H7 (cell line): ENCODE data around the gene S100B. TPM values are rescaled to one million over a fixed set of nuclear protein-coding genes. Genes with fewer than 3 reads are reported as not detected.
A peak's percentile ranks its signal among the peaks of the same experiment; 100 is the strongest.

Source experiments
- DNase-seq: peaks from one replicate; pipeline ENCODE4 v3.0.0; 2012
- H3K27me3 ChIP-seq: 2 replicates; pipeline ENCODE4 v1.6.0; 2011; ENCODE audit warnings: mild to moderate bottlenecking, low read length; ENCODE audit not compliant: control insufficient read depth, insufficient read depth
- H3K36me3 ChIP-seq: replicated peaks from 2 replicates; pipeline ENCODE4 v1.5.1; 2011; ENCODE audit warnings: low read length; ENCODE audit not compliant: control insufficient read depth, insufficient read depth
- H3K4me3 ChIP-seq: 2 replicates; pipeline ENCODE4 v1.5.1; 2011; ENCODE audit warnings: low read depth, mild to moderate bottlenecking, control low read depth, low read length, moderate library complexity; ENCODE audit not compliant: insufficient read depth
- total RNA-seq: library from RNA; depleted of rRNA; stranded (reverse); fragments of >200 nt; shearing (Covaris generic); gene quantifications from 2 replicates; pipeline ENCODE4 v1.2.3, GENCODE V29; 2014

S100B gene
- total RNA-seq, 1 experiment from 2014 or later: 0.10 TPM

- Histone ChIP-seq H3K36me3 (no peaks in the 10 kb centered on the region), H3K27me3 (no peaks in the 10 kb centered on the region), H3K4me3 (no peak overlapping the region)
- DNase-seq: no peak
Observed at GRCh38 chr21:46619846-46620245, 15.0 kb upstream of the S100B start.

DNA sequence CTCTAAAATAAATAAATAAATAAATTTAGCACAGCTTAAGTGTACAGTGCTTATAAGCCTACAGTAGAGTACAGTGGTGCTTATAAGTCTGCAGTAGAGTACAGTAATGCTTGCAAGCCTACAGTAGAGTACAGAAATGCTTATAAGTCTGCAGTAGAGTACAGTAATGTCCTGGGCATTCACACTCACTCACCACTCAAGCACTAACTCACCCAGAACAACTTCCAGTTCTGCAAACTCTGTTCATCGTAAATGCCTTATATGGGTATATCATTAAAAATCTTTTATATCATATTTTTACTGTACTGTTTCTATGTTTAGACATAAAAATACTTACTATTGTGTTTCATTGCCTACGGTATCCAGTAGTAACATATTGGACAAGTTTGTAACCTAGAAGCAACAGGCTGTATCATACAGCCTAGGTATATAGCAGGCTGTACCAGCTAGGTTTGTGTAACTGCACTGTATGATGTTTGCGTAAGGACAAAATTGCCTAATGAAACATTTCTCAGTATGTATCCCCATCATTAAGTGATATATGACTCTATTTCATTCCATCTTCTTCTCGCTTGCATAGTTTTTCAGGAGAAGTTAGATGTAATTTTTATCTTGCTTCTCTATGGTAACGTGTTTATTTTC lies 14.0 kb upstream of the S100B start:
- no peaks in the 10 kb centered on the region for H3K27me3 ChIP-seq
- no peak for DNase-seq
- H3K4me3 ChIP-seq: no peak overlapping the region
- H3K36me3 ChIP-seq: no peaks in the 10 kb centered on the region

GRCh38 chr21:46617267-46618051 lies 12.6 kb upstream of the S100B start:
- Histone ChIP-seq H3K4me3 (no peak overlapping the region), H3K36me3 (no peaks in the 10 kb centered on the region), H3K27me3 (no peaks in the 10 kb centered on the region)
- no peak for DNase-seq

GRCh38 chr21:46616656-46617055 lies 11.8 kb upstream of the S100B start:
- DNase-seq: no peak
- H3K36me3 ChIP-seq: no peaks in the 10 kb centered on the region
- H3K27me3 ChIP-seq: no peaks in the 10 kb centered on the region
- no peak overlapping the region for H3K4me3 ChIP-seq

GRCh38 chr21:46616050-46616449 lies 11.2 kb upstream of the S100B start:
- Histone ChIP-seq H3K36me3 (no peaks in the 10 kb centered on the region), H3K4me3 (no peak overlapping the region), H3K27me3 (no peaks in the 10 kb centered on the region)
- DNase-seq: no peak

DNA sequence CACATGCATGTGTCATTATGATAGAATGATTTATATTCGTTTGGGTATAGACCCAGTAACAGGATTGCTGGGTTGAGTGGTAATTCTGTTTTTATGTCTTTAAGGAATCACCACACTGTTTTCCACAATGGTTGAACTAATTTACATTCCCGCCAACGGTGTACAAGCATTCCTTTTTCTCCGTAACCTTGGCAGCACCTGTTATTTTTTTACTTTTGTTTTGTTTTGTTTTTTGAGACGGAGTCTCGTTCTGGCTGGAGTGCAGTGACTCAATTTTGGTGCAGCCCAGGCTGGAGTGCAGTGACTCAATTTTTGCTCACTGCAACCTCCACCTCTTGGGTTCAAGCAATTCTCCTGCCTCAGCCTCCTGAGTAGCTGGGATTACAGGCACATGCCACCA lies 8.5 kb upstream of the S100B start:
- Histone ChIP-seq H3K36me3 (no peaks in the 10 kb centered on the region), H3K27me3 (no peaks in the 10 kb centered on the region), H3K4me3 (no peak overlapping the region)
- no peak for DNase-seq

- Histone ChIP-seq H3K4me3 (no peak overlapping the region), H3K36me3 (no peaks in the 10 kb centered on the region), H3K27me3 (no peaks in the 10 kb centered on the region)
- DNase-seq: no peak
Observed at GRCh38 chr21:46610018-46610701, 5.3 kb upstream of the S100B start.

DNA sequence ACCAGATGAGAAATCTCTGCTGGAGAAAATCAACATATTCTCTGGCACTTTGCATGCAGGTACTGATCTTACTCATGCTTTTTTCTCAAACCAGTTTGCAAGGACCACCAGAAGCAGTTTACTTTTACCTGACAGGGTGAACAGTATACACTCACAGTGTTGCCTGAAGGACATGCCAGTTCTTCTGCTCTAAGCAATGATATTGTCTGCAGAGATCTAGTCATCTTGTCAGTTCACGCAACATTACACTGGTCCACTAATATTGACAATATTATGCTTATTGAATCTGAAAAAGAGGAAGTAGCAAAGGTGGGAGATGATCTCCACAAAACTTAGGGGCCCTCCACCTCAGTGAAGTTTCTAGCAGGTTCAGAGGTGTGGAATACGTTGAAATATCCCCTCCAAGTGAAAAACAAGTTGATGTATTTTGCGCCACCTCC lies 3.8 kb upstream of the S100B start:
- DNase-seq: no peak
- Histone ChIP-seq H3K36me3 (no peaks in the 10 kb centered on the region), H3K4me3 (no peak overlapping the region), H3K27me3 (no peaks in the 10 kb centered on the region)

GRCh38 chr21:46607636-46608035 lies 2.8 kb upstream of the S100B start:
- Histone ChIP-seq H3K36me3 (no peaks in the 10 kb centered on the region), H3K27me3 (no peaks in the 10 kb centered on the region), H3K4me3 (no peak overlapping the region)
- DNase-seq: no peak

DNA sequence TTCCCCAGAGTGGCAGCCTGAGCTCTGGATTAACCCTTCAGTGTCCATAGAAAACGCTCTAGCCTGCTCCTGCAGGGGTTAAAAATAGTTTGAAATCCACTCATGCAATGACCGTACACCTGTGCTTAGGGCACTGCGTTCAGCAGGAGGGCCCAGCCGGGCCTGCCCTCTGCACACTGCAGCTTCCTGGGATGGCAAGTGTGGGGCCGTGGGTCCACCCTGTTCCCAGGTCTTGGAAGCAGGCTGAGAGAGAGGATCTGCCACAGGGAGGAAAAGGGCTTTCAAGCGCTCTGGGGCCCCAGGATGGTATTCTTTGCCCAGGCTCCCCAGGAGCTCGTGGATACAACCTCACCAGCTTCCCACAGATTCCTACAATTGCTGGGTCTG lies 1.5 kb upstream of the S100B start:
- no peak for DNase-seq

GRCh38 chr21:46605767-46606426 lies 1.0 kb upstream of the S100B start:
- no peaks in the 10 kb centered on the region for H3K27me3 ChIP-seq
- H3K4me3 ChIP-seq: no peak overlapping the region
- H3K36me3 ChIP-seq: no peaks in the 10 kb centered on the region
- no peak for DNase-seq

More for the DNA sequence above, 1.5 kb upstream of the S100B start:
- no peak overlapping the region for H3K4me3 ChIP-seq
- H3K27me3 ChIP-seq: no peaks in the 10 kb centered on the region
- H3K36me3 ChIP-seq: no peaks in the 10 kb centered on the region

DNA sequence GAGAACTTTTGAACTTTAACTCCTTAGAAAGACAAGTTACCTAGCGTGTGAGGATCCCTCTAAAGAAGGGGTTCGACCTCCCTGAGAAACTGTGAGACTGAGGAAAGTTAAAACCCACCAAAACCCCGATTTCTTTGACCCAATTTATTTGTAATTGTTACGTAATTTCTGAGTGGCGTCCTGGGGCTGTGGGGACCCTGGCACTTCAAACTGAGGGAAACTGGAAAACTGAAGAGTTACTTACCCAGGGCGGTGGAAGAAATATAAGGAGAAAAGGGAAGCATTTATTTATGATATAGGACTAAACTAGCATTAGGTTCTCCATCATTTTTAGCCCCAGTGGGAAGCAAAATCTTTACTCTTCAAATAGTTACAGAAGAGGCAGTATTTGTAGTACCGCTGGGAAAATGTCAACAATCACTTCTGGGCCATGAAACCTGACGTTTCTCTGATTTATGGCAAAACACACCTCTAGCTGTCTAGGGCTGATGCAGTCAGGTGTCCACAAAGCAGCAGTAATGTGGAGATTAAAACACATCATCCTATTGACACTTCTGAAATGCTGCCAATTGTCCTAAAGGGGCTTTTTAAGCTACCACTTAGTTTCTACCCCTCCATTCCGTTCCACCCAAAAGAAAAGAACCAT lies 430 bp downstream of the S100B start:
- Histone ChIP-seq H3K27me3 (no peaks in the 10 kb centered on the region), H3K4me3 (no peak overlapping the region), H3K36me3 (no peaks in the 10 kb centered on the region)
- no peak for DNase-seq

GRCh38 chr21:46603228-46603627 lies 1.7 kb downstream of the S100B start:
- Histone ChIP-seq H3K4me3 (no peak overlapping the region), H3K36me3 (no peaks in the 10 kb centered on the region), H3K27me3 (no peaks in the 10 kb centered on the region)
- DNase-seq: peak; percentile 90

DNA sequence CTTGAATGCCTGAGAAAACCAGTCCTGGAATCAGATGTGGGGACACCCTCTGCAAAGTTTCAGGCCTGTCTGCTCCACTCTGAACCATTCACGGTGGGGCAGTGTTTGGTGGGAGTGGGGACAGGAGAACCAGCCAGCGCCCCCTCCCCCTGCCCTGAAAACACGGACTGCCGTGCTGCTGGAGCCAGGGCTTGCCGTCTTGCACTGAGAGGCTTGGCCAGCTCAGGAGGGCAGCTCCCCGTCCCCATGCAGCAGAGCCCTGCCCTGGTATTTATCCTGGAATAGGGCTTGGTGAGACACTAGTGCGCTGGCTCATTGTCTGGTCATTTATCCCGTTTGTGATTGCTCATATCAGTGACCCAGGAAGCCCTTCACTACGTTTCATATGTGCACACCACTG lies 3.9 kb downstream of the S100B start:
- Histone ChIP-seq H3K27me3 (no peaks in the 10 kb centered on the region), H3K4me3 (no peak overlapping the region), H3K36me3 (no peaks in the 10 kb centered on the region)
- DNase-seq: no peak
